HG03103 (cell line): ENCODE results near the gene AKR7A2.

Source experiments
- ATAC-seq: cut with Tn5 transposase; IDR thresholded peaks from one replicate; pipeline ENCODE4 v1.9.1; 2021; ENCODE audit warnings: low read depth; ENCODE audit not compliant: unreplicated experiment

AKR7A2 gene

DNA sequence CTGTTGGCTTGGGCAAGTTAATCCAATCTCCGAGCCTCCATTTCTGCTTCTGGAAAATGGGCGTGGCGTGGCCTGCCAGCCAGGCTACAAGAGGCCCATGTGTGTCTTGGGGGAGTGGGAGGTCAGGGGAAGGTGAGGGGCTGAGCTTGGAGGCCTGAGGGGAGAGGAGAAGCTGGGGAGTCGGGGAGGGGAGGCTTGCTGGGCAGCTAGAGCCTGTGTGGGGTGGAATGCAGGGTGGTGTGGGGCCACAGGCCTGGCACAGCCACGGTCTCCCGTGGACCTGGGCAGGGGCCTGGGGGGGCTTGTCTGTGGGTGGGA, 14.8 kb upstream of the AKR7A2 start:
- ATAC-seq, result no peak

DNA sequence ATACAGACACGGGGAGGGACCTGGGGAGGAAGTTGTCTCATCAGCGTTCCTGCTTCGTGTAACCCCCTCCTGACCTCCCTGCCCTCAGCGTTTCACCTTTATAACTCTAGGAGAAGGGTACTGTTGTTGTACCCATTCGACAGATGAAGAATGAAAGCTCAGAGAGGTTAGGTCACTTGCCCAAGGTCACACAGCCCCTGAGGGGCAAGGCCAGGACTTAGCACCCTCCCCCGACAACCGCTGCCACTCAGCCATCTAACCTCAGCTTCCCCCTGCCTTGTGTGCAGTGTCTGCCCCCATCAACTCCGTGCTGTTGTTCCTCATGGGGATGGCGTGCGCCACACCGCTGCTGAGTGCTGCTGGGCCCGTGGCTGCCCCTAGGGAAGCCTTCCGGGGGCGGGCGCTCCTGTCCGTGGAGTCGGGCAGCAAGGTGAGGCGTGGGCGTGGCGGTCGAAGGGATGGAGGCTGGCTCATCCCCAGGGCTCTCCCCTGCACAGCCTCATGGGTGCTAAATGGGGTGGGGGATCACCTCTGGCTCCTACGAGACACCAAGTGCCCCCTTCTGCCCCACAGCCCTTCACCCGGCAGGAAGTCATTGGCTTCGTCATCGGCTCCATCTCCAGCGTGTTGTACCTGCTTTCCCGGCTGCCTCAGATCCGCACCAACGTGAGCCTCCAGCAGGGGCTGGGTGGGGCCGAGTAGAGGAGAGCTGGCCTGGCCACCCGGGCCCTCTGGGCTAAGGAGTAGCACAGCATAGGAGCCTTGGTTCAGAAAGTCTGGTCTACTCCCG, 14.2 kb upstream of the AKR7A2 start:
- no peak for ATAC-seq

DNA sequence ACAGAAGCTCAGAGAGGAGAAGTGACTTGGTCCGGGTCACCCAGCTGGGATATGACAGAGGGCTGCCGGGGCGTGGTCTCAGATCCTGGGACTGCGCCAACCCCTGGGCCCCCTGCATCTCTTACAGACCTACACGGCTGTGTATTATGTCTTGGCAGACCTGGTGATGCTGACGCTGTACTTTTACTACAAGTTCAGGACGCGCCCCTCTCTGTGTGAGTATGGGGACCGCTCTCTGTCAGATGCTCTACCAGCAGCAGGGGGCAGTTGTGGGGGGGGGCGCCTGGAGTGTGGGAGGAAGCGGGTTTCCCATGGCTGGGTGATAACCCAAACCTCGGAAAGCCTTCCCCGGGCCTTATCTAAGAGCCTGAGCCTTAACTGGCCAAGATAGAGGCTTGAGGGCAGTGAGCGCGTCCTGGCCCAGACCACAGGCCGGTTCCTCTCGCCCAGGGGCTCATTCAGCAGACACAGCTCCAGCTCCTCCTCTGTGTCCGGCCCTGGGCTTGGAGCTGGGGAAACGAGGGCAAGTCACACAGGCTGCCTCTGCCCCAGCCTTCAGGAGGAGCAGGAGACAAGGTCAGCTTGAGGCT, 13.5 kb upstream of the AKR7A2 start:
- ATAC-seq, result no peak

DNA sequence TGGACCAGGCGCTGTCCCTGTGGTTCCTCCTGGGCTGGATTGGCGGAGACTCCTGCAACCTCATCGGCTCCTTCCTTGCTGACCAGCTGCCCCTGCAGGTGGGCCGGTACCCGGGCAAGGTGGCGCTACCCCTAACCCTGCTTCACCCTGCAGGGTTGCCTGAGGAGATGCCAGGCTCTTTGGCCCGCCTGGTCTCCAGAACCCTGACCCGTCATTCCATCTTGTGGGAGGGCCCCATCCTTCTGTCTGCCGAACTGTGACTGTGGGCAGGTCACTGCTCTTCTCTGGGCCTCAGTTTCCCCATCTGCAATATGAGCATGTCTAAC, 12.7 kb upstream of the AKR7A2 start:
- no peak for ATAC-seq

DNA sequence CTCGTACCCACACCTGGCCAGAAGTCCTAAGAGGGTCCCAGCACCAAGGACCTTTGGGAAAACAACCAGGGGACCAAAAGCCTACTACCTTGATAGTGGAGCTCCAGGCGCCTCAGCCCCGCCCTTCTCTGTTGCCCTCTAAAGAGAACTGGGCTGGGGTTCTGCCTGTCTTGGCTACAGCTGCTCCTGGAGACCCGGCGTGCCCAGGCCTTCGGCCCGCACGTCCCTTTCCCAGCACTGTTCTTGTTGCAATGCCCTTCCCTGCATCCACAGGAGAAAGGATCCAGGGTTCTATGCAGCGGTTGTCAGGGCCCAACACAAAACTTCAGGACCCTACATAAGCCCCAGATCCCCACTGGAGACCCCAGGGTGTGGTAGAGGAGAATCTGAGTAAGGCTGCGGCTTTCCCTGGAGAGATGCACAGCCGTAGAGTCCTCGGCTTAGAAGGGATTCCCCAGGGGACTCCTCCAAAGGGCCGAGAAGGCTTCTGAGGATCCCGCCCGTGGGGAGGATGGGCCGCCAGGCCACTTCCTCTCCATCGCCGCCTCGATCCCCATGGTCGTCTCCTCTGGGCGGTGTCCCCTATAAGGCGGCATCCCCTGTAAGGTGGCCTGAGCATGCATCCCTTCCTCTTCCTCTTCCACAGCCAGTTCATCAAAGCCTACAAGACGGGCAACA, 12.2 kb upstream of the AKR7A2 start:
- ATAC-seq, result no peak

DNA sequence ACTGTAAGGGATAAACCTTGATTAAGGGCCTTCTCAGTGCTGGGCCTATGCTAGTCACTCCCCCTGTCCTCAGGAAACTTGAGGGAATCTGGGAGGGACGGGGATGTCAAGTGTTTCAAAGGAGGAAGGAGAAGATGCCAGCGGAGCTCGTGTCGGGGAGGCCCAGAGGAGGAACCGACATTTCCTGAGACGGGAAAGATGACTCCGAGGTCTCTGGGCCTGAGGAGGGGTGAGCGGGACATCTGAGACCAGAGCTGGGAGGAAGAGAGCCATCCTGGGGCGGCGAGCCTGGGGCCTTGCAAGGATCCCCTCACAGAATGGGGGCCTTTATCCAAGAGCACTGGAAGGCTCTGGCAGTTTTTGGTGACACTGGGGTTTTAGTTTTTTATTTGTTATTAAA, 10.5 kb upstream of the AKR7A2 start:
- ATAC-seq, result no peak

DNA sequence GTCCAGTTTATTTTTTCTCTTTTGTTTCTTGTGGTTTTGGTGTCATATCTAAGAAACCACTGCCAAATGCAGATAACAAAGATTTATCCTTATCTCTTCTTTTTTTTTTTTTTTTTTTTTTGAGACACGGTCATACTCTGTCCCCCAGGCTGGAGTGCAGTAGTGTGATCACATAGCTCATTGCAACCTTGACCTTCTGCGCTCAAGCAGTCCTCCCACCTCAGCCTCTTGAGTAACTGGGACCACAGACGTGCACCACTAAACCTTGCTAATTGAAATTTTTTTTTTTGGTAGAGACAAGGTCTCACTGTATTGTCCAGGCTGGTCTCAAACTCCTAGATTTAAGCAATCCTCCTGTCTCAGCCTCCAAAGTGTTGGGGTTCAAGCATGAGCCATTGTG, 9.1 kb upstream of the AKR7A2 start:
- ATAC-seq, result no peak

DNA sequence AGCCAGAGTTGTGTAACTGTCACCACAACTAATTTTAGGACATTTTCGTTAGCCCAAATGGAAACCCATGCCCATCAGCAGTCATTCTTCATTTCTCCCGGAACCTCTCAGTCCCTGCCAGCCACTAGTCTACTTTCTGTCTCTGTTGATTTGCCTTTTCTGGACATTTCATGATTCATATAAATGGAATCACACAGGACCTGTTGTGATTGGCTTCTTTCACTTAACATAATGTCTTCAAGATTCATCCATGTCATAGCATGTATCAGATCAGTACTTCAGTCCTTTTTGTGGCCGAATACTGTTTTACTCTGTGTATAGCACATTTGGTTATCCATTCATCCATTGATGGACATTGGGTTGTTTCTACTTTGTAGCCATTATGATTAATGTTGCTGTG, 7.3 kb upstream of the AKR7A2 start:
- ATAC-seq, result no peak

DNA sequence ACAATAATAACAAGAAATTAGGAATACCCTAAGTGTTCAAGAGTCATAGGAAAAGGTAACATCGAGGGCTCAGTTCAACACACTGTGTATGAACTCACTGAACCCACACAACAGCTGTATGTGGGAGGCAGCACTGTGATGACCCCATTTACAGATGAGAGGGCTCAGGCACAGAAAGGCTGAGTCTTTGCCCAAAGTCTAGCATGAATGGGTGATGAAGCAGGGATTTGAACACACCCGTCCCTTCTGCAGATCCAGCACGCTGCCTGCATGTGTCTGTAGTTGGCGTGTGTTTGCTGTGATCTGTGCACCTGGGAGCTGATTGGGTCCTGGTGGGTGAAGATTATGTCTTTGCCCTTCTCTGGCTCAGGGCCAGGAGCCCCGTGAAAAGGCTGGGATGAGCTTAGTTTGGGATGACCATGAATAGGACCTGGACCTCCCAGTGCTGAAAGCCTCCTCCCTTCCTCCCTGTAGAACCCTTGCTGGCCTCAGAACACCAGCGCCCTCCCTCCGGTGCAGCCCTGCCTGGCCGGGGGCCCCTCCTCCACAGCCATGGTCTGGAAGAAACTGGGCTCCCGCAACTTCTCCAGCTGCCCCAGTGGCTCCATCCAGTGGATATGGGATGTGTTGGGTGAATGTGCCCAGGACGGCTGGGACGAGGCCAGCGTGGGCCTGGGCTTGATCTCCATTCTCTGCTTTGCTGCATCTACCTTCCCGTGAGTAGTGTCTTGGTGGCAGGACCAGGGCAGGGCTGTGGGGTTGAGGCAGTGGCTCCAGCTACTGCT, 5.4 kb upstream of the AKR7A2 start:
- ATAC-seq, result no peak

DNA sequence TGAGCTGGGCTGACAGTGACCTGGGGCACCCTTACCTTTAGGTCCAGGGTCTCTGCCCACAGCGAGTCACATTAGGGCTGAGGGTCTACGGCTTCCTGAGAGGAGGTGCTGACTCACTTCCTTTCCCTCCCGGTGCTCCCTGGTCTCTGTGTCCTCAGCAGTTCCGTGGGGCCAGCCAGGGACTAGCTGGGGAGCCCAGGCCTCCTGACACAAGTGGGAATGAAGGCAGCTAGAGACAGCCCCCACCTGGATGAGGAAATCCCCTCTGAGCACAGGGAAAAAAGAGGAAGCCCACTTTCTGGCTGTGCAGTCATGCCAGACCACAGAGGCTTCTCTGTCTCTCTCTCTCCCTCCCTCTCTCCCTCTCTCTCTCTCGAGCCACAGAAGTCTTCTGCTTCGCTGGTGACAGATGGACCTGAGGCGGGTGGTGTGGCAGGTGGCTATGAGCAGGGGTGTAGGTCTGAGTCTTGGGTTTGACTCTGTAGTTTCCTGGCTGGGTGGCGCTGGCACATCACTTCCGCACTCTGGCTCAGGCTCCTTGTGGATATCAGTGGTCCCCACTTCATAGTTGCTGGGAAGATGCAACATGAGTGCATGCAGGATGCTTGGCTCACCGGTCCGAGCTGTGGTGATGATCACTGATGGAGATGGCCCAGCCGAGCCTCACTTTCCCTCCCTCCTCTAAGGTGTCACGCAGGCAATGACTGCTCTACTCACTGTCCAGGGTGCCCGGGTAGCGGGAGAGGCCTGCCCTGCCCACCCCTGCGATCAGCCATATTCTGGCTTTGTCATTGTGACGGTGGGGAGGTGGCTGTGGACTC, 3.6 kb upstream of the AKR7A2 start:
- ATAC-seq, result peak; percentile 41

DNA sequence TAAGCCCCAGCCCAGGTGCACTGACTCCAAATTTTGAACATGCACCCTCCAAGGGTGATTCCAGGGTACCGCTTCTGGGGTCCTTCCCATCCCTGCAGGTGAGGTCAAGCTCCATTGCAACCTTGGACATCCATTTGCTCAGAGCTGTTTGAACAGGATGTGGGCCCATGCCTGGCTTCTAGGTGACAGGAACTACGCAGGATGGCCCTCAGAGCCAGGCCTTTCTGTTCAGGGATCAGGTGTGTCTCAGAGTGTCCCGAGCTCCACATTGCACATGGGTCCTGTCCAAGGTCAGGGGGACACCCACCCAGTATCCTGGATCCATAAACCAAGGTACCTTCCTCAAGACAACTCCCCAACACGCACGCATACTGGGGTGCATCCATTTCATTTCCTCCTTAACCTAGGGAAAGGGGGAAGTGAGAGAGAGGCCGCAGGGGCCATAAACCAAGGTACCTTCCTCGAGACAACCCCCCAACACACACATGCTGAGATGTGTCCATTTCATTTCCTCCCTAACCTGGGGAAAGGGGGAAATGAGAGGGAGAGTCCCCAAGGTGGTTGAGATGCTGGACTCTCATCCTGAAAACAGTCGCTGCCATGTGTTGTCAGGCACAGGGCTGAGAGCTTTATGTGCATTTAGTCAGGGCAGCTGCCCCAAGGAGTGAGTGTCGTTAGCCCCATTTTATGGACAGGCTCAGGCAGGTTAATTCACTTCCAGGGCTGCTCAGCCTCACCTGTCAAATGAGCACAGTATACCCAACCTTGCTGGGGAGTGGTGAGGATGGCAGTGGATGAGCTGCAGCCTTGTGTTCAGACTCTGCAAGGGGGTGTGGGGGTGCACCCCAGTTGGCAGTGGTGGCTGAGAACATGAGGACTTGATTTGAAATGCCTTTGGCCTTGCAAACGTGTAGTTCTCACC, 2.3 kb upstream of the AKR7A2 start:
- ATAC-seq, result no peak

DNA sequence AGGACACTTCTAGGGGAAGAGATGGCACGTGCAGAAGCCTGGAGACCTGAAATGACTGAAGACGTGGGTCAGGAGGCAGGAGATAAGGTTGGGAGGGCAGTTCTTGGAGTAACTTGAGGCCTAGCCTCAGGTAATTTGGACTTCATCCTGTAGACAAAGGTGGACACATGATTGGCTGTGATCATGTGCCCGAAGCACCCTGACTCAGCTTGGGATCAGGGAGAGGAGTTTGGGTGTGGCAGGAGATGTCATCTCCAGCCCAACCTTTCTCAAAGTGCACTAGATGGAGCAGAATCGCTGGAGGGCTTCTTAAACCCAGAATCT, 1.7 kb upstream of the AKR7A2 start:
- ATAC-seq, result no peak

DNA sequence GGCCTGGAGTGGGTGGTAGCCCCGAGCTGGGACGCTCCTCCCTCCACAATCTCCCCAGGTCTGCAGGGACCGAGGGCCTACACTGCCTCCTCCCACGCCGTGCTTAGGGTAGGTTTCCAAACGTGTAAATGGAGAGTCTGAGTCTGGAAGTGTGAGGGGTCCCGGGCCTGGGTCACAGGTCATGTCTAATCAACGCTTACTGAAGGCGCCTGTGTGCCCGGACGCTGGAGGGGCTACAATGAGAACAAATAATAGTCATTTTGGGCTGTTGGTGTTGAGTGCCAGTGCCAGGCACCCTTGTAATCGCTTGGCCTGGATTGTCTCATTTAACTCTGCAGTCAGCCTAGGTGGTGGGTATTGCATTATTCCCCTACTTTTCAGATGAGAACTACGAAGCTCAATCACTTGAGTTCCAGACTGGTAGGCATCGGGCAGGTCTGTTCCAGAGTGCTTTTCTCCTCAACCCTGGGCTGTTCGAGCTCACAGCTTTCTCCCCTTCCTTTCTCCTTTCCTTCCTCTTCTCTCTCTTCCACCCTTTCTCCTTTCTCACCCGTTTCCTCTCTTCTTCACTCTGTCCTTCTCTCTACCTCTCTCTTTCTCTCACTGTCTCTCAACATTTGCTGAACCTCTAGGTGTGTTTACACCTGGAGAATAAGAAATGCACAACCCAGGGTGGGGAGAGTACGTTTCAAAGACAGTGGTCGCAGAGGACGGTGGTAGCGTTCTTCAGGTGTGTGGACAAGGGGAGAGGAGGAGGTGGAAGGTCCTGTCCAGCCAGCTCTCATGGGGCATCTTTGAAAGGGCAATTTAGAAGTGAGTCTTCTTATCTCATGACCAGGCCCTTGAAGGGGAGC, 1.1 kb upstream of the AKR7A2 start:
- no peak for ATAC-seq

DNA sequence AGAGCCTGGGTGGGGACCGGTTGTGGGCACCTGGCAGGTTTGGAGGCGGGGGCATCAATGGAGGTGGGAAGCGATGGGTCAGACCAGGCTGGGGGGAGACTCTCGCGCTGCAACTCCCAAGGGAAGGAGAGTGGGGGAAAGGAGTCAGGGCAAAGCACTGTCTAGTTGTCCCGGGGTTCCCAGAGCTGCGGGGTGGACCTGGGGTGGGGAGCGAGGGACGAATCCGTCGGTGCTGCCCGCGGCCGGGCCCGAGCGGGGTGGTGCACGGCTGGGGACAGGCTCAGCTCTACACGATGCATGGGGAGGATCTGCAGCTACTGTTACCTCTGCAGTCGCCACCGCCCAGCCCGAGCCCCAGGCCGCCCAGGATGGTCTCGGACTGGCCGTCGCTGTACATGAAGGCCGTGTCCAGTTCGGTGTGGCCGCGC, 427 bp downstream of the AKR7A2 start:
- peak; percentile 7 for ATAC-seq

DNA sequence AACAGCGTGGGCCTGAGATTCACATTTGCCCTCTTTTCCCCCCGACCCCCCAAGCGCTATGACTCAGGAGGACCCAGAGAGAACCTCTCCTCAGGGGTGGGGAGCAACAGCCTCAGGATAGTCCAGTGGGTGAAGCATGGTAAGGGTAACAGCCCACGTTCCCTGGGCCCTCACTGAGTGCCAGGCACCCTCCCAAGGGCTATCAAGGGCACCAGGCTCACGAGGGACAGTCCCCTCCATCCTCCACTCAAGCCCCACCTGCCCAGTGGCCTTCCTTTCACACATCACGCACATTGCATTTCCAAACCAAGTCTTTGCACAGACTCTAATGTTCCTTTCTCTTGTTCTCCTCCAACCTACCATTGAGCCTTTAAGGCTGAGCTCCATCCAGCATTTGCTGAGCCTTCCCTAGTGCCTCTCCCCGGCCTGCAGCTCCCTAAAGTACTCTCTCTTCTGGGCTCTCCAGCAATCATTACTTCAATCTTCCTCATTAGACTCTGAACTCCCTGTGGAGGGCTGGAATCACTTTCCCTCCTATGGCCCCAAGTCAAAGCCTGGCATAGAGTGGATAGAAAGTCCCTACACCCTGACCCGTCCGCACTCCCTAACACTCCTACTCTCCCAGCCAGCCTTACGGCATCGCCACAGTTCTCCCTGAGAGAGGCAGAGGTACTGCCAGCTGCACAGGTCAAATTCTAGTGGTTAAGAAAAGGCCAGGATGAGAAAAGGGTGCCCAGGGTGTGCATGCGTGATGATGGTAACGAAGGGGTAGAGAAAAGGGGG, 1.0 kb downstream of the AKR7A2 start:
- ATAC-seq, result no peak

DNA sequence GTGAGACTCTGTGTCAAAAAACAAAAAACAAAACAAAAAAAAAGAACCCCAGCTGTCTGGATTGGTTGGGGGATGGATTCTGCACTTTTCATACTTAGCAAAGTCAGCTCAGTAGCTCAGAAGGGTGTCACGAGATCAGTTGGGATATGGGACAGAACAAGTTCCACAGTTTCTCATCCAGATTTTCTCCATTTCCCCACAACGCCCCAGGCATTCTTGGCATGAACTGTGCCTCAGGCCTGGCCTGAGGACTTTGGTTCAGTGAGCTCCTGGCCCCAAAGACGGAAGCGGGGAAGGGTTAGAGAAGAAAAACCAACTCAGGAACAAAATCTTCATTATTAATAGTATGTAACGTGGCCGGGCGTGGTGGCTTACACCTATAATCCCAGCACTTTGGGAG, 1.9 kb downstream of the AKR7A2 start:
- no peak for ATAC-seq

DNA sequence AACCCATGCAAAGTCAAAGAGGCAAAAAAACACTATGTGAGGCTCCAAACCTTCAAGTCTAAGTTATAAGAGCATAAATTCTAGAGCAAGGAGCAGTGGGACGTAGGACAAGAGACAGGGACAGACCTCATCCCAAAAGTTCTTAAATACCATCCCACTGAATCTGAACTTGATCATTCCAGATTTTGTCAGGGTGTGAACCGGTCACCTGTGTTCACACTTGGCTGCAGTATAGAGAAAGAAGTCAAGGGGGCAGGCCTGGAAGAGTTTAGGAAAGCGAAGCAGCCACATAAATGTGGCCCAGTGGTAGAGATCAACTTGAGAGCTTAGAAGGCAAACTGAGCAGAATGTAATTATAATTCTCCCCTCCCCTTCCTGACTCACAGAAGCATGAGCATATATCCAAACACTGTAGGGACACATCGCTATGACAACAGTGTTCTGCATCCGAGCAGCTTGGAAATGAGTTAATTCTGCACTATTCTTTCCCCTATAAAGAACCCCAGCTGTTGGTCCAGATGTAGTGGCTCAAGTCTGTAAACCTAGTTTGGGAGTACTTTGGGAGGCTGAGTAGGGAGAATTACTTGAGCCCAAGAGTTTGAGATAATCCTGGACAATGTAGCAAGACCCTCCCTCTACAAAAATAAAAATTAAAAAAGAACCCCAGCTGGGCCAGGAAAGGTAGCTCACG, 2.7 kb downstream of the AKR7A2 start:
- ATAC-seq, result no peak
